ENCODE data around the gene RALGAPA2.
A peak's percentile ranks its signal among the peaks of the same experiment; 100 is the strongest.

The RALGAPA2 gene

DNA sequence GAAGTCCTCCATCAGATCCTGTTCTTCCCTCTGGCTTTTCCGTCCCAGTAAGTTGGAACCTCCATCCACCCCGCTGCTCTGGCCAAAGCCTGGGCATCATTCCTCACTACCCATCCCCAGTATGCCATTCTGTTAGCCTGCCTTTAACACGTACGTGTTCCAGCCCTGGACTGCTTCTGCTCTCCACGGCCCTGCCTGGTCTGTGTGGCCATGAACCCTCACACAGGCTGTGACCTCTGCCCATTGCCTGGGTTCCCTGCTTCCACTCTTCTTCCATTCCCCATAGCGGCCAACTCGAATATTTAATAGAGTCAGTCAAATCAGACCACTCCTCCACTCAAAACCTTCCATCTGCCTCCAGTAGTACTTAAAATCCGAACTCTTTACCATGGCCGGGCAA is 29.4 kb downstream of the RALGAPA2 start:
- no peak for DNase-seq

DNA sequence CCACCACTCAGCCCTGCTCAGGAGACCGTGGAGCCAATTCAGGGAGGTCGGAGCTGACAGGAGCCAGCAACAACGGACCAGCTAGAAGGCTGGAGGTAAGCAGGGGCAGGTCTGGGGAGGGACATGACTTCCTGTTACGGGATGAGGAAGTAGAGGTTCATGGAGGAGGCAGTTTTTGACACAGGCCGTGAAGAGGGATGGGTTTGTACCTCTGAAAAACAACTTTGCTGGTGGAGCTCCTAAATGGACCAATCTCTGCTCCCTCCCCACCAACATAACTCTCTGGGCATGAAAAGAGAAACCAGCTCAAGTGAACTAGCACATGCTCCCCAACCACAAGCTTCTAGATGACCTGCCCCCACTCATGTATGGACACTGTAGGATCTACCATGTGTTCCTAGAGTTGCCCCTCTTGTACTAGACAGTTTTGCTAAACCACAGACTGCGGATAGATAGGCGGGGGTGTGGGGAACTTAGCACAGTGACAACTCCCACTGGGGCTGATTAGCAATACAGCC is 31.4 kb downstream of the RALGAPA2 start:
- no peak for DNase-seq

DNA sequence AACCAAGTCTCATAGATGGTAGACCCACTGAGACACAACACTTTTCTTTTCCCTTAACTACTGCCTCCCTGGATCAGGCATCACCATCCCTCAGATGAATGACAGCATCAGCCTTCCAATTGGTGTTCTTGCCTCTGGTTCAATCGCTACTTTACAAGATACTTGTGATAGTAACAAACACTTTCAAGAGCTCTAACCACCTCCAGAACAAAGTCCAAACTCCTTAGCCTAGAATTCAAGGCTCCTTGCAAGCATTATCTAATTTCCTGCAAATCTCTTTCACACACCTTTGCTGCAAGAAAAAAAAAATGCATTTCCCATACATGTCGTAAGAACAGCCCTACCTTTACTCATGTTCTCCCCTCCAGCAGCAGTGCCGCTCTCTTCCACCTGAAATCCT is 33.1 kb downstream of the RALGAPA2 start:
- DNase-seq: no peak

DNA sequence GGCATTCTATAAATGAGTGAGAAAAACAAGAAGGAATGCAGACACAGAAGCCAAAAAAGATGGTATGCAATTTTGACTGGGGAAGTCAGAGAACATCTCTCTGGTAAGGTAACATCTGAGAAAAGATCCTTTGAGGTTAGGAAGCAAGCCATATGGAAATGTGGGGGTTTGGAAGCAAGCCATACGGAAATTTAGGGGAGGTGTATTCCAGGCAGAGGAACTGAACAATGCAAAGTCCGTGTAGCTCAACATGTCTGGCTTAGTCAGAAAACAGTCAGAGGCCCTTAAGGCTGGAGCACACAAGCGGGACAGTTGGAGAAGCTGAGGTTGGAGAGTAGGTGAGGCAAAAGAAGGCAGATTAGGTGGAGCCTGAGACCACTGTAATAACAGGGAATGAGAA is 35.3 kb downstream of the RALGAPA2 start:
- DNase-seq: no peak

DNA sequence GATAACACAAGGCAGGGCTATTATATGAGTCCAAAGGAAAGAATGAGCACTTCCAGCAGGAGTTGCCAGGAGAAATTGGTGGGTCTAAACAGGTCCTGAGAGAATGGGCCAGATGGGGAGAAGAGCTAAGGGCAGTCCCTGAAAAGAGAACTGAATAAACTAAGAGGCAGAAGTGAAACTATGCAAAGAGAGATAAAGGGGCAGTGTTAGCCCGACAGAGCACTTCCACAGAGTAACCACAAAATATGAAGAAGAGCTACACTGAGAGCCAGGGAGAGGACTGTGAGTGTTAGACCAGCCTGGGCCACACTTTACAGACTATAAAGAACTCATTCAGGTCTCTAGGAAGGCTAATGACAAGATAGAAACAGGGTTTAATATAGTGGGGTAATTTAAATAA is 43.8 kb downstream of the RALGAPA2 start:
- DNase-seq: no peak

DNA sequence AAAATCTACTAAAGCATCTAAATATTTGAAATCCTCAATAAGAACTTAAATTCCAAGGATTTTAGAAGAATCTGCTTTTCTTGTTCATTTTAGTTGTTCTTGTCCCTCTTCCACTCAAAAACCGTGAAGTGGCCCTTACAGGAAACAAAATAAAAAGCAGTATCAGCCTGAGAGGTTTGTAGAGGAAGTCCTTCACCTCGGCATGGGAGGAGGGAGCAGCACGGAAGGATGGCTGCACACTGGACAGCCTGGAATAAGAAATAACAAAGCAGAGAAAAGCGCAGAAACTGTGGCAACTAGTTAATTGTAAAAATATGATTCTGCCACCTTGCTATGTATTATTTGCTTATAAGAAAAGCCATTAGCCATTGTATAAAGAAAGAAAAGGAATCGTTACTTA is 46.1 kb downstream of the RALGAPA2 start:
- no peak for DNase-seq

DNA sequence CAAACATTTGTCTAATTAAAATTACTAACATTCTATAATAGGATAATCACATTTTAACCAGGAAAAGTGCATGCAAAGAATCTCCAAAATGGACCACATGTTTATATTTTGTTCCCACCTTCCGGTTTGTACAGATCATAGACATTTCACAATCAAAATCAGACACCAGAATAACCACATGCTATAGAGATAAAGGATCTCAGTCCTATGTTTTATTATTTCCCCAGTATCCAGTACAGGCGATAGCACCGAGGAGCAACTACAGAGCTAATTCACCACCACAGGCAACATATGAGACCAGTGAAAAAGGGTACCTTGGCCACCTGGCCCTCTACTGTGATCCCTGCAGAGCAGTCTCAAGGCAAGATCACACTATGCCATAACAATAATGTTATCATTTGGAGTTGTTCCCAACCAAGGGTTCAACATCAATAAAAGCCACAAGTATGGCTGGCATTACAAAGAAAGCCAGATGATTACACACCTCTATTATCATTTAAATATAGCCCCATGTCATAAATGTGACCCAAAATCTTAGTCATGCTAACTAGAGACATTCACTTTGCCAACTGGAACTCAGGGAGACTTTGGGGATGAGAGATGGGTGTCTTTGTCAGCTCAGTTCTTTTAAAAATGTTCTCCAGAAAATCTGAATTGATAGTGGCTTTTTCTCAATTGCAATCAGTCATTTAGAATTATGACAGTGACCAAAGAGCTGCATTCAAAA is 46.7 kb downstream of the RALGAPA2 start:
- DNase-seq: no peak

DNA sequence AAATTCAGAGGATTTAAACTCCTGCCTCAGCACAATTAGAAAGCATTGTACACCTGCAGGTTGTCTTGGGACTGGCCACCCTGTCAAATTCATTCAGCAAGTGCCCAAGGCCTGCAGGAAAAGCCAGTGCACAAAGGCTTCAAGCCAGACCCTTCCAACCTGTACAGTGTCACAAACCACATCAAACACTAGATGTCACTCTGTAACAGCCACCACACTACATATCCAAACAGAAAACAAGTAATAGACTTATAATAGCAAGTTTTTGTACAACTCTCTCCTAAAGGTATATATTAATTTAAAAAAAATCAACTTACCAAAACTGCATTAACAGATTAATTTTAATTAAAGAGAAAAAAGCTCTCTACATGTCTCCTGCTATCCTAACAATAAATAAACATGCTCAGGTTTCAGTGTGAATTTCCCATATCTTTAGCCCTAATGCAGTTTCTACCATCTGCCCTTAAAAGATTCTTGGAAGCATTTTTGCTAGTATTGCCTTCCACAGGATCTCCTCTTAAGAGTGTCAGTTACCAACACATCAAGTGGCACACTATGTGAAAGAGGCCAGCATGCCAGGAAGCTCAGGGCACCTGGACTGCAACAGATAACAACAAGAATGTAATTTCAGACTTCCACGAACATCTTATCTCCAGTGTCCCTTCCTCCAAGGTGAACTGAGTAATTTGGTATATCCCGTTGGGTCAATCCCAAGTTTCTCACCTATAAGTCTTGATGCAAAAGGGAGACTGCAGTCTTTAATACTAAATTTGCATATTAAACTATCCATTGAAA is 47.5 kb downstream of the RALGAPA2 start:
- peak in 1 of 2 donors; percentile 15 for DNase-seq

DNA sequence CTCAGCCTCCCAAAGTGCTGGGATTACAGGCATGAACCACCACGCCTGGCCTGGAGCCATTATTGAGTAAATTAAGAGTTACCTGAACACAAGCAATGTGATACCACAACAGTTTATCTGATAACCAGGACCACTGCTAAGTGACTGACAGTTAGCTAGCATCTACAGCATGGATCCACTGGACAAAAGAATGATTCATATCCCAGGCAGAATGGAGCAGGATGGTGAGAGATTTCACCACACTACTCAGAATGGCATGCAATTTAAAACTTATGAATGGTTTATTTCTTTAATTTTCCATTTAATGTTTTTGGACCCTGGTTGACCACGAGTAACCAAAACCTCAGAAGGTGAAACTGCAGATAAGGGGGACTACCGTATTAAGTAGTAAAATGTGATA is 48.6 kb downstream of the RALGAPA2 start:
- no peak for DNase-seq

DNA sequence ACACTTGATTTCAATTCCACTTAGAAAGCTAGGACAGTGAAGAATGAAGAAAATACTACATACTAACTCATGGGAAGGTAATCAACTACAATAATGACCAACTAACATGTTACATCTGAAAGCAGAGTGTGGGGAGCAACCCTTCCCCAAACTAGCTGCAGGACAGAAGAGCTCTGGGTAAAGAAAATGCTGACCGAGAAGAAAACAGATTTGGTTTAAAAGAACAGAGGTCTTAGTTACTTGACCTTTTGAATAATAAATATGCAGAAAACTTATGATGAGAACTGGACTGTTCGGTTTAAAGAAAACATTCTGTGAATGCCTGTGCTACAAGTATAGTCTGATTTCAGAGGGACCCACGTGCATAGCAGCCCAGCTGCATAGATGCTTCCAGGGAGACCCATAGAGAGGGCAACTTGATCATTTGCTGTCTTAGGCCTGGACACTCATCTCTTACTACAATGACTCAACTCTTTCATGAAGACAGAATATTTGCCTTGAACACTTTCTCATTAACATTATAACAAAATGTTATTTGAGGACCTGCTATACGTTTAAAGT is 53.5 kb downstream of the RALGAPA2 start:
- no peak for DNase-seq

DNA sequence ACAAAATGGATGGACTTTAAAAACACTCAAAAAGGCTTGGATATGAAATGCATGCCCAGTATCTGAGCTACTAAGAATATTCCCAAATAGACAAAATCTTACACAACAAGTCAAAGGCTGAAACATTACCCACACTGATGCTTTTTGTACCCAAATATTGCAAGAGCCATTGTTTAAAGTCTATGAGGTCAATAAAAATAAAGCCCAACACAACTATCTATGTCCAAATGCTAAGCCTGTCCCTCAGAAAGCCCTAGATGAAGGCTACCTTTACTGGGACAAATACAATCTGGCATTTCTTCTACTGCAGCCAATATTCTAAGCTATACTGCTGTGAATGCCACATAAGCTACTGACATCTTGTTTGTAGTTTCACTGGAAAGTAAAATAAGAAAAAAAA is 54.3 kb downstream of the RALGAPA2 start:
- no peak for DNase-seq

DNA sequence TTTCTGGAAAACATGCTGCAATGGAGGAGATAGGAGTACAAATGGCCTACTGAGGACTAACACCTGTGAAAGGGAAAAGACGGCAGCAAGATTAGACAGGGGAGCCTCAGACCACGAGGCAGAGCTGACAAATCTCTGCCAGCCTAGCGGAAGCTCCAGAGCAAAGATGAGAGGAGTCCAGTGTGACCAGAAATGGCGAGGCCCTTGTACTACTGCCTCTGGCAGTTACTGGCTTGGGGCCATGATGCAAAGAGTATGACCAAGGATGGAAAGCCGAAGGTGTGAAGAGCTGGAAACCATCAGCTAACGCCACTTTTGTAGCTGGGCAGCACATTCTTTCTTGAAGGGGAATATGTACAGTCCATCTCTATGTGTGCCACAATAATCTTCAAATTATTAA is 55.4 kb downstream of the RALGAPA2 start:
- no peak for DNase-seq

DNA sequence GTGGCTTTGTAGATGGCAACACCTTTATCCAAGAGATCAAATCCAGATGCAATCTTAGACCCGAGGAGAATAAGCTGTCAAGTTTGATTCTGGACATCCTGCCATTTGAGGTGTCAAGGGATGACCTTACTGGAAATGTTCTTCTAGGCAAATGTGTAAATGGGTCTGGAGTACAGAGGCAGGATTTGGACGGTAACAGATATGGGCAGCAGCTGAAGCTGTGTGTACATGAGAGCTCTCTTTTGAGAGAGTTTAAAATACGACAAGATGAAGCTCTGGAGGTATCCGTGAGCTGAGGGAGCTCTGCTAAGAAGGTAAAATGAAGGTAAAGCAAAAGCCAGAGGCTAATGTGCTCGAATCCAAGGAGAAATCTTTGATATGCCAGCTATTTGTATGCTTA is 56.6 kb downstream of the RALGAPA2 start:
- no peak for DNase-seq

DNA sequence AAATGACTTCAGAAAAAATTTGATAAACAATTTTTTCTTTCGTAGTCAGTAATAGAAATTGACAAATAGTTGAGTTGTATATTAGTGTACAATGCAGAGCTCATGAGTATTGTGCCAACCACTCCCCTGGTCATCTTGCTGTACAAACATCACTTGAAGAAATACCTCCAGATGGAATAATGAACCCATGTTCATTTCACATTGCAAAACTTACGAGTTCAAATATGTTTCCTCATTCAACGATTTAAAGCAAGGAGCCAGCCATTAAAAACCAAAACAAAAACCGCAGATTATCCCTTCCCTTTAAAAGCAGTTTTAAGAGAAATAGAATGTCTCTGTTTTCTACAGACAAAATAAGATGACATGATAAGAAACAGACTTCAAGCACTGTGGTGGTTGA is 62.5 kb downstream of the RALGAPA2 start:
- DNase-seq: no peak

DNA sequence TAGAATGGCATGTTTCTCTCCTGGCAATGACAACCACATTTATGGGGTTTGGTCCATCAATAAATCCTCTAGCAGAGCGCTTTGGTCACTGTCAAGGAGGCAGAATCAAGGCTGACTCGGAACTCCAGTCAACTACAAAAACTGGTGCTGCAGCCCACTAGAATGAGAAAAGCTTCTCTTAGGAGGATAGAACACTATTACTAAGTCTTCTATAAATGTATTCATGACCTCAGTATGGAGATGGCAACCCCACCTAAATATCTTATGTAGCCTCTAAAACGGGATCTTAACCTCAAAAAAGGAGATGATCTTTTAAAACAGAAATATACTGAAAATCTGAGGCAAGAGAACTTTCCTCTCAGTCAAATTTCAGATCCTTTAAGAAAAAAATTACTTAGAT is 68.5 kb downstream of the RALGAPA2 start:
- no peak for DNase-seq

DNA sequence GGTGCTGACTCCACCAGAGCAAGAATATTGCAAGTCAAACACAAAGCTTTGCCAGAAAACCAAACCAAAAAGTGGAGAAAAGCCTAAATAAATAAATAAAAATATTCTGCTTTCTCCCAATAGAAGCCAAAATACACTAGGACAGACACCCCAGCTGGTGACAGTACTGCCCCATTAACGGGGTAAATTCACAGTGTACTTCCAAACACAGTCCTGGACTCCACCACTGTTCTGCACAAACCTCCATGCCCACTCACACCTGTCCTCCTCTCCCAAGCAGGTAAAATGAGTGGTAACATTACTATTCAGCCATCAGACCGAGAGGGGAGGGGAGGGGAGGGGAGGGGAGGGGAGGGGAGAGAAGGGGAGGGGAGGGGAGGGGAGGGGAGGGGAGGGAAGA is 70.7 kb downstream of the RALGAPA2 start:
- no peak for DNase-seq

DNA sequence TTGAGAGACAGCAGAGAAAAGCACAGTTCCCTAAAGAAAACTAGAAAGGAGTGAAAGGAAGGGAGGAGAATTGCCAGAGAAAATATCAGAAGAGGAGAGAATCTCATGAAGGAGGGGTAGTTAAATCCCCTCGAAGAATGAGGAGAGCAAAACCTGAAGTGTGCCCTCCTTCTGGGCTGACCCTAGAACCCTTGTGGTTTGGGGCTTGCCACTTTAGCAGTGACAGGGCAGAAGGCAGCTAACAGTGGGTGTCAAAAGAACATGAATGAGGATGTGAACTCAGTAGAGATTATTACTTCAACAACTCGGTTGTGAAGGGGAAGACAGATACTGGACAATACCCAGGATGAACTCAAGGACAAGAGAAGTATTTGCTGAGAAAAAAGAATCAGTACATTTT is 73.6 kb downstream of the RALGAPA2 start:
- no peak for DNase-seq

DNA sequence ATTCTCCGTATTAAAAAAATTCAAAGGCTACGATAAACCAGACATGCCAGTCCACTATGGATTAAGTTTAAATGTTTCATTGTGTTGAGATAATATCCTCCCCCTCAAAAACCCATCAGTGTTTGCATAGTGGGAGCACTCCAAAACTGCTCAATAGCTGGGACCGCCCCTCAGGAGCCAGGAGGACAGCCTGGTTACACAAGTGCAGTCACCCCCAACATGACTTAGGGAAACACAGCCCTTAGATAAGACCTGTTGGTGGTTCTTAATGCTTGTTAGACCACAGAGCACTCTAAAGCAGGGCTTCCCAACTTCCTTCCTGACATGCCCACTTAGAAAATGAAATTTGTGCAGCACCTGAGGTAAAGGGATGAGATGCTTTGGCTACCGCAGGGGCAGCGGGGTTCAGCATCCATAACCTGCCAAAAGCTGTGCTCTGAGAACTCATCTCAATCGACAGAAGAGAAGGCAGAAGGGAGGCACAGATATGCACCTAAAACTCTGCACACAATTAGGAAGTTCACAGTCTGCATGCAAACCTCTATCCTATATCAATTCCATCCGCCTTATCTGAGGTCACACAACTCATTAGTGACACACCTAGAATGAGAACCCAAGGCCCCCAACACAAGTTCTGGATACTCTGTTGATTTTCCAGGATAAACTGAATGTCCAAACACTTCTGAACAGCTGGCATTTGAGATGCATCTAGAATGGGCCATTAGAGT is 74.3 kb downstream of the RALGAPA2 start:
- DNase-seq: no peak

DNA sequence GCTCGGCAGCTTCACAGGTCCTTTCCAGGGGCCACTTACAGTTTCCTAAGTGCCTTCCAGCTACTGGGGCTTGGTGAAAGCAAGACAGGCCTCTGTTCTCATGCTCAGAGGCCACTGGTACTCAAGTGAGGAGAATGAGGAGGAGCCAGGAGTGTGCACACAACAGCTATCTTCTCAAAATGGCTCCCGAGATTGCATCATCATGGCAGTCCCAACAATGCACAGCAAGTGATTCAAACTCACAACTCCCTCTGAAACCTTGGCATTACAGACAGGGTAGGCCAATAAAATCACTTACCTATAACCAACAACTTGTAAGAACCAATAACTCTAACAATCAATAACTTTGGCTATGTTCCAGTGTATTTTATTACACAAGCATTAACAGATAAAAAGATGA is 77.4 kb downstream of the RALGAPA2 start:
- DNase-seq: no peak

DNA sequence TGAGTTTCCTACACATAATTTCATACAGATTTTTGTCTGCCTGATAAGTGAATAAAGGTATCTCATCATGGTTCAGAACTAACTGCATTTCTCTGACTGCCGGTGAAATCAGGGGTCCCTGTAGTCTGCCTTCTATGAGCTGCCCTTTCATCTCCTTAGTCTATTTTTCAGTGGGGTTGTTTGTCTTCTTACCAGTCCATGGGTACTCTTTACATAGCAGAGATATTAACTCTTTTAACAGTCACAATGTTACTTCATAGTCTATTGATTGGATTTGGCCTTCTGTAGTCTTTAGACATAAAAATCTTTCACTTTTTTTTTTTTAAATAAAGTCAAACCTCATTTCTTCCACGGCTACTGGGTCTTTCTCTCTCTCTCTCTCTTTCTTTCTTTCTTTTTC is 79.8 kb downstream of the RALGAPA2 start:
- no peak for DNase-seq

DNA sequence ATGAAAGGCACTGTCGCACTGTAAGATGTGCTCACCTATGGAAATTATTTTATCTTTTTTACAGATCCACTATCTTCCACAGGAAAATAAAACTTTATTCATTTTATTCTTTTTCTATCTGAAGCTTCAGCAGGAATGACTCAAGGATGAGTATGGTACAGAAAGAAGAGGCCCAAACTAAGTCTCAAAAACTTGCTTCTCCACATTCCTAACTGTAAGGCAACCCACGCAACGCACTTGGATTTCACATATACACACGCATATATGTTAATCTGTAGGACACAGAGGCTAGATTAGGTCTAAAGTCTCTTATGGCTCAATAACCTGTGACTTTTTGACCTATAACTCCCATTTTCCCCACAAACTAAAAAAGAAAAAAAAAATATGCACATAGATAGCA is 81.9 kb downstream of the RALGAPA2 start:
- DNase-seq: no peak

DNA sequence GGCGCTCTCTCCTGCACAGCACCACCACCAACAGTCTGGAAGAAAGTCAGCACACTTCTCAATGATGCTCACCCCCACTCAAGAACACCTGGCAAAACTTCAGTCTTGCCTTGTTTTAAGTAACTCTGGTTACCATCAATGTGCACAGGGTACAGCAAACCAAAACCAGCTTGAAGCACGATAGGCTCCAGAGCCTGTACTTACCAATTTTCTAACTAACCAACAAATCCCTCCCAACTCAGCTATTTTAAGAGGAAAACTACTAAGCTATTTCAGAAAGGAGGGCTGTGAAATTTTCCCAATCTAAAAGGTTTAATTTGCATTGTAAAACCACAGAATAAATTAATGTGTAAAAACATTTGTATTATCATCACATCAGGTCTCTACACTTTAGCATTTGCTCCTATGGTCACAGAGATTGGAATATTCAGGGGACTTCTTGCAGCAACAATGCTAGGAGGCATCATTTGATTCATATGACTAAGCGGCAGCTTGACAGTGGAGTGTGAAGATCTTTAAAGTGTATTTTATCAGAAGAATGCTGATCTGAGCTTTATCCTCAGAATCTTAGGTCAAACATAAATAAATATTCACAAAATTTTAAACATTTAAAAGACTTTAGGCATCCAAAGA is 82.8 kb downstream of the RALGAPA2 start:
- DNase-seq: no peak

DNA sequence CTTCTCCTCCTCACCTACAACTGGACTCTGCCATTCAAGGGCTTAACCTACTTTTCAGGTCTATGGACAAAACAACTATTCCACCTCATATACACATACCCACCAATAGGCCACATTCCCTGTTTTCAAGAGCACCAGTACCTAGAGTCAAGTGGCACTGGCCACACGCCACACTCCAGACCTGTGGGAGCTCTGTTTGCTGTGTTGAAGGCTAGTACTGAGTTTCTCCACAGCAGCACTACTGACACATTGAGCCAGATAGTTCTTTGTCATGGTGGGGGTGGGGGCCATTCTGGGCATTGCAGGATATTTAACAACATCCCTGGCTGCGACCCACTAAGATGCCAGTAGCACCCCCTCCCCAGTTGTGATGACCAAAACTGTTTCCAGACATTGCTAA is 84.1 kb downstream of the RALGAPA2 start:
- DNase-seq: no peak
